Sciatic nerve (tissue), 2 donors: ENCODE data around the gene TARS2. TPM values are rescaled to one million over a fixed set of nuclear protein-coding genes. Genes with fewer than 3 reads are reported as not detected.

ENCODE experiments used
- ATAC-seq: fragments of 200-7000 bp; cut with Tn5 transposase; one replicate; pipeline ENCODE4 v1.9.1; 2020; ENCODE audit warnings: mild to moderate bottlenecking, moderate library complexity
- DNase-seq: peaks from one replicate; pipeline ENCODE4 v3.0.0-alpha.2; 2020; ENCODE audit warnings: low spot score
- intact Hi-C: fragments of 100-400 bp; cut with DNase I; formaldehyde crosslinking; loops from one replicate; pipeline ENCODE4 v1.14.2; 2022
- total RNA-seq: library from RNA; stranded (reverse); fragmentation: NEBNext Ultra II Directional; extraction: Animal tissue kit (Norgen Biotek cat#: 25700); gene quantifications from one replicate; pipeline ENCODE4 v1.2.1, GENCODE V29; 2021
- donor health status: DM: no; HTN: no; CAD: no.
- donor health status: DM: no; HTN: no; CAD: no.

TARS2 gene
- total RNA-seq, 1 donor from 2014 or later = 22.4 TPM

- intact Hi-C loops = no loop called here
- DNase-seq (no peak), ATAC-seq (no peak)
These were observed 11.1 kb downstream of the TARS2 start for GRCh38 chr1:150498342-150498741.

GRCh38 chr1:150505431-150505830, 18.2 kb downstream of the TARS2 start:
- intact Hi-C loops = no loop called here
- DNase-seq = no peak
- ATAC-seq = no peak

DNA sequence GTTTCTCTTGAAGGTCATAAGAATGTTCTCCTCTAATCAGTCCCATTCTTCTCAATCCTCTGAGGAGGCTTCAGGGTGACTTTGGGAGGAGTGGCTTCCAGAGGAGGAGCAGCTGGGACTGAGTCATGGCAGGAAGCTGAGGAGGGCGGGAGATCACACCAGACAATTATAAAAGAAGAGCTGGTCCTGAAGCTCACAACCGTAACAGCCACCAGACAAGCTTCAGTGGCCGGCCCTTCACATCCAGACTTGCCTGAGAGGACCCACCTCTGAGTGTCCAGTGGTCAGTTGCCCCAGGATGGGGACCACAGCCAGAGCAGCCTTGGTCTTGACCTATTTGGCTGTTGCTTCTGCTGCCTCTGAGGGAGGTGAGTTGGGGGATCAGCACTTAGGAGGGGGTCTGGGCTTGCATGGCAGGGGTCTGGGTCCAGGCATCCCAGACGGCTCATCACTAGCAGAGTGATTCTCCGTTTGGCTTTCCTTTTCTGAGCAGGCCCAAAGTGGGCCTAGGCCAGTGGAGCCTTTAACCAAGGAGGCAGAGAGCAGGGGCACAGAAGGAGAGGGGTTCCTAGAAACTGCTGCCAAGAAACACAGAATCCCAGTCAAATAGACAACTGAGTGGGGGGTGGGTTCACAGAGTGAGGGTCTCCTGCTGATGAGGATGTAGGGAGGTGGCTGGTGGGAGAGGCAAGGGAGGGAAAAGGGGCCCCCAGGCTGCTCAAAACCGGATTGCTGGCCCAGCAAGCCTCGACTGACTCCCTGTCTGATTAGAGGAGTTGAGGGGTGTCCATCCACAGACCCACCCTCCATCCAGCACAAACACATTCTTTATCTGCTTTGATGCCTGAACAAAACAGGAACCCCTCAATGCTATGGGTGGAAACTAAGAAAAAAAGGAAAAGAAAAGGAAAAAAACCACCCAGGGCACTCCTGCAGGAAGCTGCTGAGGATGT, 21.0 kb downstream of the TARS2 start, which contains the start of gene ECM1:
TSS of gene ECM1 (plus strand) at position 198 of the 953 bp plus-strand sequence. CDS start at position 299, 101 bp downstream.
- intact Hi-C loops = no loop called here

GRCh38 chr1:150508982-150509381, 21.8 kb downstream of the TARS2 start:
- intact Hi-C loops = no loop called here
- ATAC-seq = no peak
- DNase-seq = no peak

More for the DNA sequence above, 21.0 kb downstream of the TARS2 start, which contains the start of gene ECM1:
- ATAC-seq = peak; percentile 90
- DNase-seq = no peak

- ATAC-seq (no peak), DNase-seq (no peak)
- intact Hi-C loops = no loop called here
These were observed 24.3 kb downstream of the TARS2 start for GRCh38 chr1:150511551-150511950.

DNA sequence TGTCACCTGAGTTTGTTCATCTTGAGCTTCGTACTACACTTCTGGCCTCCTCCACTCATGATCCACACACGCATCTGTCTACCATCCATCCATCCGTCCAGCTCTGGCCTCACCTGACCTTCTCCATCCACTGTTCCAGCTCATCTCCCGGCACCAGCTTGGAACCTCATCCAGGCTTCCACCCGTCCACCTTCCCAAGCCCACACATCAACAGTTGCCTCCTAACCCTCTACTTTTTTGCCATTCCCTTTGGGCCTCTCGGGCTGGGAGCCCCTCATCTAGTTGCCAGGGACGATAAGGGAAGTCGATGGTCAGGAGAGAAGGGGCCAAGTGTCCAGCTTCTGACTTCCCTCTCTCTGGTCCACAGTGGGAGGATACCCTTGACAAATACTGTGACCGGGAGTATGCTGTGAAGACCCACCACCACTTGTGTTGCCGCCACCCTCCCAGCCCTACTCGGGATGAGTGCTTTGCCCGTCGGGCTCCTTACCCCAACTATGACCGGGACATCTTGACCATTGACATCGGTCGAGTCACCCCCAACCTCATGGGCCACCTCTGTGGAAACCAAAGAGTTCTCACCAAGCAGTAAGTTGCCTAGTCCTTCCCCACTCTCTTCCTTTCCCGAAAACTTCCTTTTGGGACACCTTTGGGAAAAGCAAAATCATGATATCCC, 24.9 kb downstream of the TARS2 start:
- intact Hi-C loops = no loop called here
- ATAC-seq (no peak), DNase-seq (no peak)

- ATAC-seq (no peak), DNase-seq (no peak)
- intact Hi-C loops = no loop called here
These were observed 25.6 kb downstream of the TARS2 start for GRCh38 chr1:150512846-150513245.

- ATAC-seq (no peak), DNase-seq (no peak)
- intact Hi-C loops = no loop called here
These were observed 26.2 kb downstream of the TARS2 start for GRCh38 chr1:150513351-150513791.

DNA sequence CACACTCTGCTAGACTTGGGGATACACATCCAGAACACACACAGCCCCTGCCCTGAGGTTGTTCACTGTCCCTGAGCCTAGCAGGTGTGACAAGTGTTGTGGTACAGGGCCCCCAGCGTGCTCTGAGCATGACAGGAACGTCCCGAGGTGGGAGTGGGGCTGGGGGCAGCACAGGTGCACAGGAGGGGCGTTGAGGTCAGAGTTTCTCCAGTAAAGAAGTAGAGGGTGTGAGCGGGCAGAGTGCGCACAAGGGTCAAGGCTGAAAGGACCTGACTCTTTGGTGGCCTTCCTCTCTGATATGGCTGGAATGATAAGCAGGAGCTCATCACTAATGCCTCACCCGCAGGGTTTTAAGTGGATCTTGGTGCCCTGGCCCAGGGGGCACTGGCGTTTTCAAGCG, 27.0 kb downstream of the TARS2 start:
- intact Hi-C loops = no loop called here

GRCh38 chr1:150514913-150515327, 27.7 kb downstream of the TARS2 start:
- DNase-seq (no peak), ATAC-seq (peak; percentile 1)
- intact Hi-C loops = no loop called here

More for the DNA sequence above, 27.0 kb downstream of the TARS2 start:
- DNase-seq (no peak), ATAC-seq (no peak)

- intact Hi-C loops = no loop called here
- DNase-seq (peak; percentile 96), ATAC-seq (peak; percentile 98)
These were observed 28.3 kb downstream of the TARS2 start, which contains the start of gene FALEC for GRCh38 chr1:150515328-150516049. TSS of gene FALEC (plus strand) at chr1:150515752.

DNA sequence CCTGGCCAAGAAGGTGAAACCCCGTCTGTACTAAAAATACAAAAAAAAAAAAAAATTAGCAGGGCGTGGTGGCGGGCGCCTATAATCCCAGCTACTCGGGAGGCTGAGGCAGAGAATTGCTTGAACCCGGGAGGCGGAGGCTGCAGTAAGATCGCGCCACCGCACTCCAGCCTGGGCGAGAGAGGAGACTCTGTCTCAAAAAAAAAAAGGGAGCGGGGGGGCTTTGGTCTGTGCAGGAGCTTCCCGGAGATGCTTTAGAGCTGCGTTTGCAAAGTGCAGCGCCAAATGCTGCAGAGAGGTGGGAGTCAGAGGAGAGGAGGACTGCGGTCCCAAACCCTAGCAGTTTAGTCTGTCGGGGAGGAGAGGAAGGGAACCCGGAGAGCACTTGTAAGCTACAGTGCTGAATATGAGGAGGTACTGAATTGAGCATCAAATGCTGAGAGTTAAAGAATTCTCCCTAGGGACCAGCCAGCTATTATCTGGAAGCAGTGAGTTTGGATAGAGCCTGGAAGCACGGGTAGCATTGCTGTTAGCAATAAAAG, 28.9 kb downstream of the TARS2 start:
- no peak for DNase-seq
- peak; percentile 38 for ATAC-seq
- intact Hi-C loops = no loop called here

DNA sequence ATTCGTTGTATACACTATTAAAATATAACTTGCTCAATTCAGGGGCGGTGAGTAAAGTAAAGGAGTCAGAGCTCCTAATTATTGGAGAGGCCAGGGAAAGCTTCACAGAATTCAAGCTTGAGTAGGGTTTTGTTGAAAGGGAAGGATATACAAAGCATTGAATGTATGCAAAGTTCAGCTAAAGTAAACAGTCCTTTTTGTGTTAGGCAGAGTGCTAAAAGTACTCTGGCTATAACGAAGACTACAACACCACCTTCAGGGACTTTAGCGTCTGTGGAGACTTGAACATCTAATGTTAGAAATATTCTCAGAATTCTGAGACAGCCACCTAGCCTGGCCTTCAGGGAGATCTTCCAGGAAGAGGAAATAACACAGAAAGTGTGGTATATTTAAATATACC, 29.4 kb downstream of the TARS2 start:
- ATAC-seq (no peak), DNase-seq (no peak)
- intact Hi-C loops = no loop called here

DNA sequence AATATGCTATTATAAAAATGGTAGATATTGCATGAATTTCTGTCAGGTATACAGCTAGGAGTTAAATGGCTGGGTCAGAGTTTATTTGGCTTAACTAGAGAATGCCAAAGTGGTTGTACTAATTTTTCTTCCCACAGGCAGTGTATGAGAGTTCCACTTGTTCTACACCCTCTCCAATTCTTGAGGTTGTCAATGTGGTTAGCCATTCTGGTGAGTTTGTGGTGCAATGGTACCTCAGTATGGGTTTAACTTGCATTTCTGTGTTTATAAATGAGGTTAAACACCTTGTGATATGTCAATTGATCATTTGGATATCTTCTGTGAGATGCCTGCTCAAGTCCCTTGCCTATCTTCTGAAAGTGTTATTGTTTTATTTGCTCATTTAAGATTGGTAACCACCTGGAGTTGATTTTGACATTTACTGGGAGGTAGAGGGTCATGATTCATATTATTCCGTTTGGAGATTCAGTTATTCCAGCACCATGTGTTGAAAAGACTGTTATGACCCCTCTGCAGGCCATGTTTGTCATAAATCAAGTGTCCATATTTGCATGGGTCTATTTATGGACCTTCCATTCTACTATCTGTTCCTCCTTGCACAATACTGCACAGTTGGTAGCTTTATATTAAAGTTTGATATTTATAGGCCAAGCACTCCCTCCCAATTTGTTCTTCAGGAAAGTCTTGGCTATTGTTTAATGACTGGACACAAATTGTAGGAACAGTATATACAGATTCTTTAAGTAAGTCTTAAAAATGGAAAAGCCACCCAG, 34.2 kb downstream of the TARS2 start:
- ATAC-seq (no peak), DNase-seq (no peak)
- intact Hi-C loops = no loop called here

DNA sequence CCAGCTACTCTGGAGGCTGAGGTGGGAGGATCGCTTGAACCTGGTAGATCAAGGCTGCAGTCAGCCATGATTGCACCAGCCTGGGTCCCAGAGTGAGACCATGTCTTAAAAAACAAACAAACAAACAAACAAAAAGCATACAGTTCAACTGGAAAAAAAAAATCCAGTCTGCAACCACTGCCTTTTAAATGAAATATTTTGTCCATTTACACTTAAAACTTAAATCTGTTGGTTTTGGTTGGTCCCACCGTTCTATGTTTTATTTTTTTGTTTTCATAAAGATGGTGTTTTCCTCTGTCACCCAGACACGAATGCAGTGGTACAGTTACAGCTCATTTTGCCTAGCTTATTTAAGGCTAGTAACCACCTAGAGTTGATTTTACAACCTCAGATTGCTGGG, 38.1 kb downstream of the TARS2 start:
- ATAC-seq (no peak), DNase-seq (no peak)
- intact Hi-C loops = no loop called here

- ATAC-seq = no peak
- intact Hi-C loops = no loop called here
These were observed 41.0 kb downstream of the TARS2 start for GRCh38 chr1:150528196-150528595.

DNA sequence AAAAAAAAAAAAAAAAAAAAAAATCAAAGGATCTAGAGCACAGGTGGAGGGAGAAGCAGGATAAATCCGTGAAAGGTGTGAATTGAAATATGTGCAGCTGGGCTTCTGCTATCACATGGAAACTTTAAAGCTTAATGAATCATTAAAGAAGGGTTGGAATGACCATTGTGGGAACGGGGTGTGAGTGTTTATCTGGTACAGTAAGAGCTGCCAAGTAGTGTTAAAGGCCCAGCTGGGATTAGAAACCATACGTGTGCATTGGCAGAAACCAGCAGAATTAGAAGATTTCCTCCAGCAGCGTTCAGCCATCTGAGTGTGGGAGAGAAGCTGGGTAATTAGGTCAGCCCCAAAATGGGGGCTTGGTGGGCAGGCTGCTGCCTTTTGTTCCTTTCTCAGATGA, 41.8 kb downstream of the TARS2 start:
- no peak for DNase-seq
- ATAC-seq = peak; percentile 6
- intact Hi-C loops = no loop called here

More at GRCh38 chr1:150528196-150528595, 41.0 kb downstream of the TARS2 start:
- no peak for DNase-seq

DNA sequence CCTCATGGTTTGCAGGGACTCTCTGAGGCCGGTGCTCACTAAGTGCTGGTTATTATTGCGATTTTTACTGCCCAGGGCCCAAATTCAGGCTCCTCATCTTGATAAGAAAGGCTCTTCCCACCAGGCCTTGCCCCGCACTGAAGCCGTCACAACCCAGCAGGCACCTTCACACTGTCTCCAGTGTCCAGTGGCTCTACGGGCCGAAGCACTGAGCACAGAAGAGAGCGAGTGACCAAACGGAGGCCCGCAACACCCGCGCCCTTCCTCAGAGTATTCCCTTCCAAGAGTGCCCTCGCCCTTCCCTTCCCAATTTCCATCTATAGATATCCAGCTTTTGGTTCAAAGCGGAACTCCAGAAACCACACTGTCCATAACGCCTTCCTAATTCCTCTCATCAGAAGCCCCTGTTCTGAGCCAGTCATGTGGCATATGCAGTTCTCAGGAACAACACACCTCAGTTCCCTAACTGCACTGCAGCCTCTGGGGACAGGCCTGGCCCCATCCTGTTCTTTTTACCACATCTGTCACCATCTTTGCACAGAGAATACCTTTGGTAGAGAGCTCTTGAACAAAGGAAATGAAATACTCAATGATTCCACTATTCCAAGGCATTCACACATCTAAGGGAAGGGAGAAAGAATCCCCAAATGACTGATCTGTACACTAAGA, 43.4 kb downstream of the TARS2 start:
- ATAC-seq (no peak), DNase-seq (no peak)
- intact Hi-C loops = loop anchor here (2.0 kb wide), 1 partner anchor 46 kb away; no protein-coding TSS in a partner anchor
